ENCODE data around the gene BTNL9.
"Not testable (repeated sequence)": the region's sequence is repeated elsewhere in the genome, so short reads cannot be mapped to it uniquely, and the experiment has no call there.

Gene BTNL9

GRCh38 chr5:181101930-181102674 is 62.0 kb downstream of the BTNL9 start:
- H3K27ac ChIP-seq (ENCODE audit: low read length); H3K79me2 ChIP-seq (ENCODE audit: low read length); H3K36me3 ChIP-seq (replicated peaks; ENCODE audit: insufficient read depth, low read length); H2AFZ ChIP-seq (ENCODE audit: low read length); H3K4me2 ChIP-seq (ENCODE audit: low read depth, low read length); H3F3A ChIP-seq (ENCODE audit: insufficient read depth, low read length); H4K20me1 ChIP-seq (ENCODE audit: insufficient read depth, low read length); H3K9me3 ChIP-seq (replicated peaks; ENCODE audit: insufficient read depth, low read length); H3K9ac ChIP-seq (ENCODE audit: low read length); H3K27me3 ChIP-seq (replicated peaks; ENCODE audit: insufficient read depth, low read length); H3K4me1 ChIP-seq (ENCODE audit: low read length); H3K4me3 ChIP-seq (ENCODE audit: low read length); DNase-seq; H3K9me2 ChIP-seq (replicated peaks; ENCODE audit: insufficient read depth, low read length): not testable (repeated sequence)

DNA sequence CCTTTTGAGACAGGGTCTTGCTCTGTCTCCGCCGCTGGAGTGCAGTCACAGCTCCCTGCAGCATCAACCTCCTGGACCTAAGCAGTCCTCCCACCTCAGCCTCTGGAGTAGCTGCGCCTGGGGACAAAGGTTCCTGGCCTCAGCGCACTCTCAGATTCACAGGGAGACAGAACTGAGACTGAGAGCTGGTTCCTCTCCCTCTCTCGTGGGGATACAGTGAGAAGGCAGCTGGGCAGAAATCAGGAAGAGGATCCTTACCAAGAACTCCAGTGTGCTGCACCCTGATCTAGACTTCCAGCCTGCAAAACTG is 64.1 kb downstream of the BTNL9 start:
- H3K27ac ChIP-seq (ENCODE audit: low read length); H3K4me1 ChIP-seq (ENCODE audit: low read length); H3K4me2 ChIP-seq (ENCODE audit: low read depth, low read length); H3K4me3 ChIP-seq (ENCODE audit: low read length); DNase-seq; H3K9me3 ChIP-seq (replicated peaks; ENCODE audit: insufficient read depth, low read length); H3K79me2 ChIP-seq (ENCODE audit: low read length); H3K9me2 ChIP-seq (replicated peaks; ENCODE audit: insufficient read depth, low read length); H3K27me3 ChIP-seq (replicated peaks; ENCODE audit: insufficient read depth, low read length); H3K36me3 ChIP-seq (replicated peaks; ENCODE audit: insufficient read depth, low read length); H3K9ac ChIP-seq (ENCODE audit: low read length); H4K20me1 ChIP-seq (ENCODE audit: insufficient read depth, low read length); H2AFZ ChIP-seq (ENCODE audit: low read length); H3F3A ChIP-seq (ENCODE audit: insufficient read depth, low read length): not testable (repeated sequence)

DNA sequence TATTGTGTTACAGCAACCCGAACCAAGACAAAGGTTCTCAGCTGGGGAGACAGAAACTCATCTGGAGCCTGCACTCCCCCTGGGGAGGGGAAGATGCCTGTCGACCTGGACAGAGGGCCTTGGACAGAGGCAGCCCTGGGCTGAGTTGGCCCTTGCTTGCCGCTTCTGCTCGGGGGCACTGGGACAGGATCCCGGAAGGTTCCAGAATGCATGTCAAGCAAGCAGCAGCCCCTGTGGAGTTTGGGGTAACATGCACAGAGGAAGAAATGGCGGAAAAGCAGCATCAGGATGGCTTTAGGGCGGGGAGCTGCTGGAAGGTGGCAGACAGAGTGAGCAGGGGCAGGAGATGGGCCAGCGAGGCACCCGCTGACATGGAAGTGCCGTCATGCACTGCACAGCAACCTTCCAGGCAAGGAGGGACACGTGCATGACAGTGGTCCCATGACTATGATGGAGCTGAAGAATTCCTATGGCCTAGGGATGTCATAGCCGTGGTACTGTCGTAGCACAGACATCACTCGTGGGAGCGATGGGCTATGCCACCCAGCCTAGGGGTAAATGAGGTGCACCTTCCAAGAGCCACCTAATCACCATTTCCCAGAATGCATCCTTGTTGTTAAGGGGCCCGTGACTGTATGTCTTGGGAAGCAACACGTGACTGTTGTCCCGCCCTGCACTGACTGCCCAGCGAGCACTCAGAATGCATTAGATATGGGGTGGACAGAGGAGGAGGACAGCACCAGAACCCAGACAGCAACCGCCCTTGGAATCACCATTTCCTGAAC is 64.7 kb downstream of the BTNL9 start:
- H3K4me2 ChIP-seq (ENCODE audit: low read depth, low read length); H3K9me3 ChIP-seq (replicated peaks; ENCODE audit: insufficient read depth, low read length); H3K27ac ChIP-seq (ENCODE audit: low read length); H3K9me2 ChIP-seq (replicated peaks; ENCODE audit: insufficient read depth, low read length); H3K4me3 ChIP-seq (ENCODE audit: low read length); H3K27me3 ChIP-seq (replicated peaks; ENCODE audit: insufficient read depth, low read length); H3F3A ChIP-seq (ENCODE audit: insufficient read depth, low read length); H3K4me1 ChIP-seq (ENCODE audit: low read length); H2AFZ ChIP-seq (ENCODE audit: low read length); H3K36me3 ChIP-seq (replicated peaks; ENCODE audit: insufficient read depth, low read length); DNase-seq; H4K20me1 ChIP-seq (ENCODE audit: insufficient read depth, low read length); H3K79me2 ChIP-seq (ENCODE audit: low read length); H3K9ac ChIP-seq (ENCODE audit: low read length): not testable (repeated sequence)

GRCh38 chr5:181105391-181106025 is 65.4 kb downstream of the BTNL9 start:
- H3K36me3 ChIP-seq (replicated peaks; ENCODE audit: insufficient read depth, low read length), result no peaks in the 10 kb centered on the region
- no peaks in the 10 kb centered on the region for H3K9me3 ChIP-seq (replicated peaks; ENCODE audit: insufficient read depth, low read length)
- H3K27ac ChIP-seq (ENCODE audit: low read length), result no peak overlapping the region
- H2AFZ ChIP-seq (ENCODE audit: low read length), result no peak overlapping the region
- no peak for TF ChIP-seq EZH2 (optimal IDR thresholded peaks at IDR 0.05; ENCODE audit: low read depth, low read length)
- no peak for TF ChIP-seq EZH2phosphoT487 (IDR thresholded peaks at IDR 0.05; ENCODE audit: low read length)
- TF ChIP-seq CTCF (IDR thresholded peaks at IDR 0.05; ENCODE audit: low read length), result no peak
- no peak overlapping the region for H3K9ac ChIP-seq (ENCODE audit: low read length)
- H3K9me2 ChIP-seq (replicated peaks; ENCODE audit: insufficient read depth, low read length), result no peaks in the 10 kb centered on the region
- no peaks in the 10 kb centered on the region for H3K79me2 ChIP-seq (ENCODE audit: low read length)
- H3K4me1 ChIP-seq (ENCODE audit: low read length), result no peaks in the 10 kb centered on the region
- H3K4me2 ChIP-seq (ENCODE audit: low read depth, low read length), result no peak overlapping the region
- DNase-seq, result no peak
- H3K27me3 ChIP-seq (replicated peaks; ENCODE audit: insufficient read depth, low read length), result no peaks in the 10 kb centered on the region; the same call in 1 of the 2 replicates
- H3F3A ChIP-seq (ENCODE audit: insufficient read depth, low read length), result no peaks in the 10 kb centered on the region
- no peak overlapping the region for H3K4me3 ChIP-seq (ENCODE audit: low read length)
- H4K20me1 ChIP-seq (ENCODE audit: insufficient read depth, low read length), result no peaks in the 10 kb centered on the region
